SK-N-SH treated with all-trans-retinoic acid at 6 μM for 48 hours (cell line): ENCODE results near the gene CACNB2.

Experiments
- ATAC-seq: fragments of 200-7000 bp; cut with Tn5 transposase; 3 replicates; pipeline ENCODE4 v1.9.1; 2020; ENCODE audit warnings: mild to moderate bottlenecking, moderate library complexity
- ARNTL ChIP-seq: fragments of 450-650 bp; formaldehyde crosslinking; IDR thresholded peaks from 2 replicates; pipeline ENCODE4 v1.5.0; 2020; ENCODE audit warnings: low read depth, mild to moderate bottlenecking, moderate library complexity, borderline replicate concordance
- BACH2 ChIP-seq: fragments of 250-450 bp; sonication (Bioruptor Pico); IDR thresholded peaks from 2 replicates; pipeline ENCODE4 v1.9.0; 2021; ENCODE audit warnings: mild to moderate bottlenecking, borderline replicate concordance
- CSDC2 ChIP-seq: fragments of 250-450 bp; sonication (Bioruptor Pico); IDR thresholded peaks from 2 replicates; pipeline ENCODE4 v1.5.0; 2020; ENCODE audit warnings: mild to moderate bottlenecking, moderate library complexity
- CSRNP3 ChIP-seq: fragments of 250-450 bp; sonication (Bioruptor Pico); IDR thresholded peaks from 2 replicates; pipeline ENCODE4 v1.5.1; 2021; ENCODE audit warnings: mild to moderate bottlenecking, moderate library complexity
- GLIS3 ChIP-seq: fragments of 250-450 bp; sonication (Bioruptor Pico); IDR thresholded peaks from 2 replicates; pipeline ENCODE4 v1.5.0; 2020; ENCODE audit warnings: mild to moderate bottlenecking, moderate library complexity
- ISL1 ChIP-seq: fragments of 250-450 bp; sonication (Bioruptor Pico); IDR thresholded peaks from 2 replicates; pipeline ENCODE4 v2.1.2; 2022; ENCODE audit warnings: mild to moderate bottlenecking, moderate library complexity
- OSR1 ChIP-seq: fragments of 250-450 bp; sonication (Bioruptor Pico); IDR thresholded peaks from 2 replicates; pipeline ENCODE4 v1.8.0; 2022; ENCODE audit warnings: moderate library complexity, mild to moderate bottlenecking, inconsistent platforms
- PATZ1 ChIP-seq: fragments of 250-450 bp; sonication (Bioruptor Pico); IDR thresholded peaks from 2 replicates; pipeline ENCODE4 v1.8.0; 2020; ENCODE audit warnings: mild to moderate bottlenecking, moderate library complexity, borderline replicate concordance
- PPARA ChIP-seq: fragments of 250-450 bp; sonication (Bioruptor Pico); IDR thresholded peaks from 2 replicates; pipeline ENCODE4 v1.5.0; 2020; ENCODE audit warnings: mild to moderate bottlenecking, borderline replicate concordance
- RARB ChIP-seq: fragments of 250-450 bp; sonication (Bioruptor Pico); IDR thresholded peaks from 2 replicates; pipeline ENCODE4 v1.8.0; 2021; ENCODE audit warnings: mild to moderate bottlenecking, moderate library complexity
- SNAI2 ChIP-seq: fragments of 250-450 bp; sonication (Bioruptor Pico); IDR thresholded peaks from 2 replicates; pipeline ENCODE4 v1.5.0; 2020; ENCODE audit warnings: mild to moderate bottlenecking, moderate library complexity
- TCF4 ChIP-seq: fragments of 250-450 bp; sonication (Bioruptor Pico); IDR thresholded peaks from 2 replicates; pipeline ENCODE4 v1.8.0; 2021; ENCODE audit warnings: mild to moderate bottlenecking, moderate library complexity, borderline replicate concordance
- TOX ChIP-seq: fragments of 250-450 bp; sonication (Bioruptor Pico); IDR thresholded peaks from 2 replicates; pipeline ENCODE4 v1.8.0; 2021; ENCODE audit warnings: mild to moderate bottlenecking, moderate library complexity, borderline replicate concordance
- TSHZ2 ChIP-seq: fragments of 250-450 bp; sonication (Bioruptor Pico); IDR thresholded peaks from 2 replicates; pipeline ENCODE4 v1.5.0; 2020; ENCODE audit warnings: mild to moderate bottlenecking, moderate library complexity
- ZC3H10 ChIP-seq: fragments of 250-450 bp; sonication (Bioruptor Pico); IDR thresholded peaks from 2 replicates; pipeline ENCODE4 v1.5.1; 2021; ENCODE audit warnings: mild to moderate bottlenecking, moderate library complexity
- ZFP3 ChIP-seq: fragments of 250-450 bp; sonication (Bioruptor Pico); IDR thresholded peaks from 2 replicates; pipeline ENCODE4 v1.5.0; 2020; ENCODE audit warnings: mild to moderate bottlenecking, moderate library complexity
- ZFP30 ChIP-seq: fragments of 450-650 bp; formaldehyde crosslinking; IDR thresholded peaks from 2 replicates; pipeline ENCODE4 v1.5.0; 2022; ENCODE audit warnings: mild to moderate bottlenecking, moderate library complexity
- ZNF565 ChIP-seq: fragments of 450-650 bp; formaldehyde crosslinking; conservative IDR thresholded peaks from 2 replicates; pipeline ENCODE4 v1.5.0; 2020; ENCODE audit warnings: low read depth, mild to moderate bottlenecking, moderate library complexity
- ZNF70 ChIP-seq: fragments of 450-650 bp; formaldehyde crosslinking; IDR thresholded peaks from 2 replicates; pipeline ENCODE4 v1.5.0; 2020; ENCODE audit warnings: mild to moderate bottlenecking, moderate library complexity
- ZNF8 ChIP-seq: fragments of 450-650 bp; formaldehyde crosslinking; IDR thresholded peaks from 2 replicates; pipeline ENCODE4 v1.5.0; 2020; ENCODE audit warnings: mild to moderate bottlenecking, moderate library complexity

Gene CACNB2

GRCh38 chr10:18456984-18457383, 316.8 kb downstream of the CACNB2 start:
- TF ChIP-seq ZNF70 (no peak), ARNTL (CRISPR knock-in tag) (no peak), GLIS3 (no peak), SNAI2 (CRISPR knock-in tag) (no peak), TCF4 (CRISPR knock-in tag) (no peak), ZFP3 (CRISPR knock-in tag) (no peak), ZFP30 (CRISPR knock-in tag) (no peak), ZC3H10 (CRISPR knock-in tag) (no peak)
- no peak for ATAC-seq

- TF ChIP-seq RARB (CRISPR knock-in tag) (no peak), ZNF8 (CRISPR knock-in tag) (no peak)
- ATAC-seq: no peak
Measured at GRCh38 chr10:18460032-18460431, 319.8 kb downstream of the CACNB2 start.

GRCh38 chr10:18463673-18464211, 323.5 kb downstream of the CACNB2 start:
- ATAC-seq: no peak
- no peak for TF ChIP-seq TOX (CRISPR knock-in tag)
- TF ChIP-seq CSRNP3 (CRISPR knock-in tag): no peak
- no peak for TF ChIP-seq ZNF8 (CRISPR knock-in tag)
- no peak for TF ChIP-seq ZNF565 (CRISPR knock-in tag)
- no peak for TF ChIP-seq PATZ1
- TF ChIP-seq CSDC2 (CRISPR knock-in tag): no peak
- TF ChIP-seq BACH2 (CRISPR knock-in tag): no peak
- TF ChIP-seq OSR1 (CRISPR knock-in tag): no peak
- TF ChIP-seq RARB (CRISPR knock-in tag): no peak
- TF ChIP-seq, all 23 proteins: peak for 0

GRCh38 chr10:18469125-18469524, 328.9 kb downstream of the CACNB2 start:
- no peak for TF ChIP-seq CSDC2 (CRISPR knock-in tag)
- no peak for TF ChIP-seq SNAI2 (CRISPR knock-in tag)
- no peak for TF ChIP-seq ZNF565 (CRISPR knock-in tag)
- no peak for TF ChIP-seq BACH2 (CRISPR knock-in tag)
- no peak for TF ChIP-seq CSRNP3 (CRISPR knock-in tag)
- TF ChIP-seq GLIS3: no peak
- no peak for ATAC-seq

- ATAC-seq: no peak
- TF ChIP-seq TSHZ2 (CRISPR knock-in tag) (no peak), TOX (CRISPR knock-in tag) (no peak), ZNF70 (no peak), ISL1 (no peak), ARNTL (CRISPR knock-in tag) (no peak), ZNF565 (CRISPR knock-in tag) (no peak), PPARA (CRISPR knock-in tag) (no peak)
Measured at GRCh38 chr10:18472977-18473376, 332.8 kb downstream of the CACNB2 start.
